ENCODE results near the gene PARD6G. TPM values are rescaled to one million over a fixed set of nuclear protein-coding genes. Genes with fewer than 3 reads are reported as not detected.

Gene PARD6G
- total RNA-seq (2022; extraction: Qiagen RNA extraction; ENCODE audit: low read depth), result 2.5 to 3.5 TPM (median 3.2 TPM) in 5 replicates

DNA sequence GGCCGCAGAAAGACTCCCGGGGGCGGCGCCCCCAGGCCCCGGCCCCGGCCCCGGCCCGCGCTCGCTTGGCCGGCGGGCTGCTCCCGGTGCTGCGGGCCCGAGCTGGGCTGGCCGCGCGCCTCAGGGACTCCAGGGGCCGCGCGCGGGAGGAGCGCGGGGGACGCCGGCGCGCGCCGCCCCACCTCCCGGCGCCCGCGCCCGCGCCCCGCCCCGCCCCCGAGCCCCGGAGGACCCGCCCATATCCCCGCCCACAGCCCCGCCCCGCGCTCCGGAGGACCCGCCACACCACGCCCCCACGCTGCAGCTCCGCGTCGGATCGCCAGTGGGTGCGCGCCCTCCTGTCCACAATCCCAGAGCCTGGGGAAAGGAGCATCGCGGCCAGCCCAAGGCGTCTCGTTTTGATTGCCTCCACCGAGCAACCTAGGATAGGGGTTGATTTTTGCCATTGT lies at the start of gene PARD6G:
Gene PARD6G (minus strand): TSS at position 122 of the 449 bp plus-strand sequence. CDS start 166 bp downstream, outside the sequence.

DNA sequence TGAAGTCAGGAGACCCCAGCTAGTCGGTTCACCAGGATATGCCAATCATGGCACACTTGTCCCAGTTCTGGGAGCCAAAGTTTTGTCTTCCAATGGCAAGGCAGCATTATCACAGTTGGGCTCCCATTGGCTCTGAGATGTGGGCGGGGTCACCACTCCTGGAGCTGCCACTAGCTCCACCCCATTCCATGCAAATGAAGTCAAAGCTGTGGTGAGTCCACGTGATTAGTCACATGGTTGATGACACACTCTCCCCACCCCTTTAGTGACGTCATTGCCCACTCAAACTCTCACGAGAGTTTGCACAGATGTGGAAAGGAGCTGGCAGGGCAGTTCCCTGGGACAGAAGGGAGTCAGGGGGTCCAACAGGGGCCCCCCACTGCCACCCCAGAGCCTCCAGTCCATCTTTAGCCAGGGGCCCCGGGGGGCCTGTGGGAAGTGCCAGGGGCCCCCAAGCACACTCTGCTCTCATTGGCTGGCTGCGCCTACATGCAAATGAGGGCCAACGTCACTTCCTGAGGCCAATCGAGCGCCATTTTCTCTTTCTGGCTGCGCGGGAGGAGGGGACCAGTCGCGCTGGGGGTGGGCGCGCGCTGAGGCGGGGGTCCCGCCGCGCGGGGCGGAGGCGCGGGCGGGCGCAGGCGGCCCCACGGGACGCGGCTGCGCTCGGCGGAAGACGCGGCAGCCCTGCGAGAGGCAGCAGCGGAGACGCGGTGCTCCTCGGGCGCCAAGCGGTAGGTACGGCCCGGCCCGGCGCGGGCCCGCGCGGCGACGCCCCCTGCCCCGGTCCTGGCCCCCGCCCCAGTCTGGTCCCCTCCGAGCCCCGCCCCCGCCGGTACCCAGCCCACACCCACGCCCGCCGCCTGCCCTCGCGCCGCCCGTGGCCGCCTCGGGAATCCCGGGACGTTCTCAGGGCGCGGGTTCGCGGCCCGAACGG lies 138.3 kb downstream of the PARD6G start, which contains the start of gene ADNP2:
Gene ADNP2 (plus strand): TSS at position 524 of the 937 bp plus-strand sequence. CDS start 8,281 bp downstream, outside the sequence.

Other genes starting within 250 kb of the PARD6G start
- gene RBFA, start 213.1 kb downstream of the PARD6G start, total RNA-seq (2022; extraction: Qiagen RNA extraction; ENCODE audit: low read depth), result 28.5 to 31.0 TPM (median 29.7 TPM) in 5 replicates
- gene ADNP2, start 138.3 kb downstream of the PARD6G start, total RNA-seq (2022; extraction: Qiagen RNA extraction; ENCODE audit: low read depth), result 9.8 to 12.1 TPM (median 11.0 TPM) in 5 replicates

Data from A549 treated with GW870086 at 1 μM for 4 hours (cell line).